ENCODE results near the gene NRG3. TPM values are rescaled to one million over a fixed set of nuclear protein-coding genes. Genes with fewer than 3 reads are reported as not detected.
"Not testable (repeated sequence)": the region's sequence is repeated elsewhere in the genome, so short reads cannot be mapped to it uniquely, and the experiment has no call there.

Gene NRG3
- total and polyA plus RNA-seq, 2 of the 8 experiments (the other 6 are each of a cell fraction or from before 2014, with no cell fraction given): 4.2 to 5.0 TPM

GRCh38 chr10:82067192-82067591 lies 192.2 kb downstream of the NRG3 start:
- FAIRE-seq; H3K56ac ChIP-seq (replicated peaks; ENCODE audit: insufficient read length, low read depth, low read length); H3K18ac ChIP-seq (ENCODE audit: extremely low read depth, low read length); H3K14ac ChIP-seq (ENCODE audit: insufficient read length); H2AK5ac ChIP-seq (ENCODE audit: low read depth, low read length); H3K23me2 ChIP-seq (ENCODE audit: low read depth, low read length); H4K5ac ChIP-seq (ENCODE audit: insufficient read length, low read depth, low read length); H2BK20ac ChIP-seq (ENCODE audit: low read length); H3K9me3 ChIP-seq (ENCODE audit: insufficient read depth in 2 of 2, low read depth in 1 of 2, low read length in 1 of 2); H3K9ac ChIP-seq (replicated peaks in 1 of 4; ENCODE audit: extremely low read depth in 1 of 4, low read depth in 3 of 4, low read length in 3 of 4); CTCF ChIA-PET (ENCODE audit: partially characterized antibody); H2BK15ac ChIP-seq (ENCODE audit: low read length); DNase-seq (ENCODE audit: low read depth in 1 of 2, low spot score in 2 of 2); H4K20me1 ChIP-seq (replicated peaks in 1 of 2; ENCODE audit: control insufficient read depth in 1 of 2, insufficient read depth in 2 of 2, low read length in 2 of 2); H2BK5ac ChIP-seq (ENCODE audit: low read depth, low read length); H3K23ac ChIP-seq (ENCODE audit: insufficient read length); H3K36me3 ChIP-seq (ENCODE audit: control insufficient read depth in 2 of 4, insufficient read depth in 4 of 4, low read length in 3 of 4); H3K4ac ChIP-seq (replicated peaks; ENCODE audit: insufficient read length, low read depth, low read length); H4K8ac ChIP-seq (ENCODE audit: extremely low read depth, insufficient read depth, low read length); H2AFZ ChIP-seq (ENCODE audit: low read length); H3K27me3 ChIP-seq (replicated peaks in 1 of 4; ENCODE audit: control insufficient read depth in 3 of 4, extremely low read depth in 1 of 4, insufficient read depth in 3 of 4, low read length in 3 of 4); H3K79me2 ChIP-seq (ENCODE audit: control insufficient read depth in 1 of 2, insufficient read depth in 2 of 2, low read length in 2 of 2); H3K27ac ChIP-seq (ENCODE audit: low read depth, low read length); H4K91ac ChIP-seq (replicated peaks; ENCODE audit: insufficient read length, low read length); H2BK120ac ChIP-seq (replicated peaks; ENCODE audit: low read depth, low read length); H3K79me1 ChIP-seq (ENCODE audit: low read depth, low read length); H2BK12ac ChIP-seq (ENCODE audit: low read depth, low read length); H3K4me3 ChIP-seq (ENCODE audit: extremely low read depth in 1 of 4, insufficient read depth in 2 of 4, low read depth in 3 of 4, low read length in 4 of 4); POLR2A ChIA-PET (ENCODE audit: partially characterized antibody): not testable (repeated sequence)
- WGBS, 2 experiments (ENCODE audit: extremely low coverage in 1 of 2, insufficient coverage in 1 of 2, insufficient read length in 1 of 2, insufficient replicate concordance in 2 of 2, low coverage in 1 of 2, low lambda C conversion rate in 2 of 2, missing lambda C conversion rate in 1 of 2): 75% methylated on average over 6 of the region's 6 CpGs; no CpG with 5 or more reads in 1 of the 2 experiments
- H3K4me1 ChIP-seq (replicated peaks in 1 of 4; ENCODE audit: control insufficient read depth in 3 of 4, insufficient read depth in 4 of 4, low read length in 3 of 4): peaks cover 0 to 18% (median 2%) of the 10 kb centered on the region in 4 experiments; a peak in 2 of 7 replicates
- H3K4me2 ChIP-seq (ENCODE audit: insufficient read depth in 1 of 2, low read depth in 2 of 2, low read length in 2 of 2): peak overlapping the region in 1 of 2 experiments; percentile 5; a peak in 1 of 4 replicates
